C1 segment of cervical spinal cord (tissue), 14 donors: ENCODE data around the gene SLC39A13.

Source experiments
- DNase-seq, 14 donors: peaks; one replicate each; lab custom pipeline; 2025; lab: John Stamatoyannopoulos, UW

Gene SLC39A13

DNA sequence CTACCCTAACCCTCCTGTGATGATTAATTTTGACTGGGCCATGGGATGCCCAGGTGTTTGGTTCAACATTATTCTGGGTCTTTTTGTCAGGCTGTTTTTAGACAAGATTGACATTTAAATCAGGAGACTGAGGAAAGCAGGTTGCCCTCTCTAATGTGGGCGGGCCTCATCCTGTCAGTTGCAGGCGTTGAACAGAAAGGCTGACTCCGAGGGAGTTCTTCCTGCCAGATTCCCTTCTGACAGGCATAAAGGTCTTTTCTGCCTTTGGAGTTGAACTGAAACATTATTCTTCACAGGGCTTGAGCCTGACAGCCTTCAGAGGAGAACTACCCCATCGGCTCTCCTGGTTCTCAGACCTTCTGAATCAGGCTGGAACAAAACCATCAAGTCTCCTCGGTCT, 22.1 kb downstream of the SLC39A13 start:
- DNase-seq: no peak

DNA sequence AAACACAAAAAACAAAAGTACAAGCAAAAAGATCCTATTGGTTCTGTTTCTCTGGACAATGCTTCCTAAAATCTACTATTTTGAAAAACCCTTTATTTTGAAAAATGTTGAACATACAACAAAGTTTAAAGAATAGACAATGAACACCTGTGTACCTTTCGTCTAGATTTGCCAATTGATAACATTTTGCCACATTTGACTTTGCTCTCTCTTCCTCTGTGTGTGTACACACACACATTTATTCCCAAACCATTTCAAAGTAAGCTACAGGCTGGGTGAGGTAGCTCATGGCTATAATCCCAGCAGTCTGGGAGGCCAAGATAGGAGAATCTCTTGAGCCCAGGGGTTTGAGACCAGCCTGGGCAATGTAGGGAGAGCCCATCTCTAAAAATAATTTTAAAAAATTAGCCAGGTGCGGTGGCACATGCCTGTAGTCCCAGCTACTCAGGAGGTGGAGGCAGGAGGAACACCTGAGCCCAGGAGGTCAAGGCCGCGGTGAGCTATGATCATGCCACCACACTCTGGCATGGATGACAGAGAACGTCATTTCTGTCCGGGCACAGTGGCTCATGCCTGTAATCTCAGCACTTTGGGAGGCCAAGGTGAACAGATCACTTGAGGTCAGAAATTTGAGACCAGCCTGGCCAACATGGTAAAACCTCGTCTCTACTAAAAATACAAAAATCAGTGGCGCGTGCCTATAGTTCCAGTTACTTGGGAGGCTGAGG, 23.1 kb downstream of the SLC39A13 start:
- no peak for DNase-seq

GRCh38 chr11:47433157-47433556, 24.8 kb downstream of the SLC39A13 start:
- no peak for DNase-seq

- peak in 7 of 14 donors; percentile 13 to 41 (median 17) for DNase-seq
These were observed 25.8 kb downstream of the SLC39A13 start for GRCh38 chr11:47434011-47434786.

DNA sequence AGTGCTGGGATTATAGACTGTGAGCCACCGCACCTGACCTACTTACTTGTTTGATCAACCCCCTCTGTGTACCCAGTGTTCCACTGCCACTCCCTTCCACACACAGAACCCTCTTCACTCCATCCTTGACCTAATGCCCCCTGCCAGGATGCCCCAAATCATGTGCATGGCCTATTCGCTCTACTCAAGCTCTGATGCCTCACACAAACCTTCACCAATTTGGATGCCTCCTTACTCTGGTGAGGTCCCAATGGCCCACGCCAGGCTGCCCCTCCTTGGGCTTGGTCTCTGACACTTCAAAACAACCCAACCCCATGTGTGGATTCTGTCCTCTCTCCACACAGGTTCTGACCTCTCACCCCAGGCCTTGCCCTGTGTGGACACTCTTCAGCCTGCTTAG, 27.3 kb downstream of the SLC39A13 start:
- DNase-seq: no peak

GRCh38 chr11:47436726-47437125, 28.3 kb downstream of the SLC39A13 start:
- DNase-seq: no peak

DNA sequence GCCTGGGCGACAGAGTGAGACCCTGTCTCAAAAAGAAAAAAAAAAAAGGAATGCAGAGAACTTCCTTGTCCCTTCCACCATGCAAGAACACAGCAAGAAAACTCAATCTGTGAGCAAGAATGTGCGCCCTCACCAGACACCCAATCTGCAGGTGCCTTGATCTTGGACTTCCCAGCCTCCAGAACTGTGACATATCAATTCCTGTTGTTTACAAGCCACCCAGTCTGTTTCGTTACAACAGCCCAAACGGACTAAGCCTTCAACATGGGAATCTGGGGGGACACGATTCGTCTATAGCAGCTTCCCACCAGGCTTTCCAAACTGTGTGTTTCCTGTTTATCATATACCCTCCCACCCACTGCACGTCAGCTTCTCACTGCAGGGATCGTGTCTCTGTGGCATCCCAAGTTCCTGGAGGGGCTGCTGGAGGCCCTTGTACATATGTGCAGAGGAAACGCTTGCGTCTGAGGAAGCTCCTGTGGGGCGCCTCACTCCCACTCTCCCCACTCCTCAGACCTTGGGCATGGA, 28.9 kb downstream of the SLC39A13 start:
- no peak for DNase-seq

DNA sequence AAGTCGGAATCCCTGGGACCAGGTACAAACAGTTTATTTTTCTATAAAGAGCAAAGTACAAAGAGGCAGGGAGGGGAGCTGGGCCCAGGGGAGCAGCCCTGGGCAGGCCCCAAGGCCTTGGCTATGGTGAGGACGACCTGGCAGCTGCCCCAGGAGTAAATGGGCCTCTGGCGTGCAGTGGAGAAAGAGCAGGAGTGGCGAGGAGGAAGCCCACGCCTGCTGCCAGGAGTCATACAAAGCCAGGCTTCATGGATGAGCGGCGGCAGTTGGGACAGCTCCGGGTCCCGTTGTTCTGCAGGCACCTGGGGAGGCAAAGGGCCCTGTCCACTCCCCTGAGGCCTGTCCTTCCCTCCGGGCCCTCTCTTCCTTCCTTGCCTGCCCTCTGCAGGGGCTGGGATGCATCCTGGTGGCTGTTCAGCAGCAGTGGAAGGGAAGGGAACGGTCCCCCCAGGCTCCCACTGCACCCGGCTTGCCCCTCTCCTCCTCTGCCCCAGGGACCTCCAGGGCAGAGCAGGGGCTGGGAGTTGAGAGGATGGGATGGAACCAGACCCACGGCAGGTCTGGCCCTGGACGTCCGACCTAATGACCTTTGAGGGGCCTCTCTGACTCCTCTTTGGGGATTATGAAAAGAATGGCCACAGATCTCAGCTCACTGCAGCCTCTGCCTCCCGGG, 29.5 kb downstream of the SLC39A13 start:
- peak in 7 of 14 donors; percentile 16 to 61 (median 22) for DNase-seq

DNA sequence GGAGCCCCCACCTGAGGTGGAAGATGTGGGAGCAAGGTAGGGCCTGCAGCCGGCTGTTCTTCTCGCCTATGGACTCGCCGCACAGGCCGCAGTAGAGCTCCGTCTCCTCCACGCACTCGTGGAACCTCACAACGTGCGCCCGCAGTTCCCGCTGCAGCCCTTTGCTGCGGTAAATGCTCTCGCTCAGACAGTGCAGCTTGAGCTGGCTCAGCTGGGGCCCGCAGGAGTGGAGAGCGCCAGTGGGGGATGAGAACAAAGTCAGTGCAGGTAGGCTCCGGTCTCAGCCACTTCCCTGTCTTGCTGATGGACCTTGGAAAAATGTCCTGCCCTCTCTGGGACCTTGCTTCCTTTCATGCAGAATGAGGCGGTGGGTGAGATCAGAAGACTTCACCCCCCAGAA, 30.3 kb downstream of the SLC39A13 start:
- DNase-seq: no peak

DNA sequence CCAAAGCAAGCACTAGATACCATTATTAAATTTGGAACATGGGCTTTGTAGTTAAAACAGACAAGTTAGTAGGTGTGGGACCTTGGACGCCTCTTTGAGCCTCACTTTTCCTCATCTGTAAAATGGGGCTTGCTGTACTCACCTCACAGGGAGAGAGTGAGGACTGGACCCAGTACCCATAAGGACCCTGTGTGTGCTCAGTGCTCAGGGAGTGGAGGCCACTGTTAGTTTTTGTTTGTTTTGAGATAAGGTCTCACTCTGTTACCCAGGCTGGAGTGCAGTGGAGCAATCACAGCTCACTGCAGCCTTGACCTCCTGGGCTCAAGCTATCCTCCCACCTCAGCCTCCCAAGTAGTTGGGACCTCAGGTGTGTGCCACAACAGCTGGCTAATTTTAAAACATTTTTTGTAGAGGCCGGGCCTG, 31.7 kb downstream of the SLC39A13 start:
- DNase-seq: no peak

GRCh38 chr11:47441421-47441820, 33.0 kb downstream of the SLC39A13 start:
- DNase-seq: no peak

DNA sequence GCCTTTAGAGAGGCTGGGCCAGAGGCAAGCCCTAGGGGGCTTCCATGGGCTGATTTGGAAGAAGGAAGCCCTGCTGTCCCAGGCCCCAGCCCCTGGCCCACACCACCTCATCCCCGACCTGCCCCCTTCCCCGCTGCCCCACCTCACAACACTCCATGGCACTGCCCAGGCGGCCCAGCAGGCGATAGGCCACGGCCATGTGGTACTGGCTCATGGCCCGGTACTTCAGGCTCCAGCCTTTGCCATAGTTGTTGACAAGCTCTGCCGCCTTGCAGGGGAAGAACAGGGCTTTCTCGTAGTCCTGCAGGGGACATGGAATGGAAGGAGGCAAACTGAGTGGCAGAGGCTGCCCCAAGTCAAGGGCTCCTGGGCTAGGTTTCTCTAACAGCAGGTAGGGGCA, 34.1 kb downstream of the SLC39A13 start:
- peak in 8 of 14 donors; percentile 18 to 70 (median 38) for DNase-seq

DNA sequence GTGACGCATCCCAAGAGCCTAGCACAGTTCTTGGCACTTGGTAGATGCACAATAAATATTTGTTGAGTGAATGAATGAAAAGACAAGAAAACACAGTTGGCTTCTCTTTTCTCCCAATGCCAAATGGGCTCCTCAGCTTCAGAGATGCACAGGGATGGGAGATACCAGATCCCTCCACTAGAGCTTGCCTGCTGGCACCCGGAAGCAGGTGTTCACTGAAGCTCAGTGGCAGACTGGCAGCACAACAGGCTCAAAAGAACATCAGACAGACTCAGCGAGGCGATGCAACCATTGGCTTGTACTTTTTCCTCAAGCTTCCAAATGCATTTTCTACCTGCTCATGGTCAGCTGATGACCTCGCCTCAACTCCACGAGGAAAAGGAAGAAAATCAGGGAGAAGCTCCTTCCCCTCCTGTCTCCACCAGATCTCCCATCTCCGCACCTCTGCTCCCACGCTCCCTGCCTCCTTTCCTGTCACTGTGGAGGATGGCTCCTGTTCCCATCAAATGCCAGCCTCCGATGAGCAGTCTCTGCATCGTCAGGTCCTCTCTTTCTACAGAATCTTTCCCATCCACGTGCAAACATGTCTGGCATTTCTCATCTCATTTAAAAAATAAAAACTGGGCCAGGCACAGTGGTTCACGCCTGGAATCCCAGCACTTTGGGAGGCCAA, 34.8 kb downstream of the SLC39A13 start:
- DNase-seq: peak in 1 of 14 donors; percentile 36

DNA sequence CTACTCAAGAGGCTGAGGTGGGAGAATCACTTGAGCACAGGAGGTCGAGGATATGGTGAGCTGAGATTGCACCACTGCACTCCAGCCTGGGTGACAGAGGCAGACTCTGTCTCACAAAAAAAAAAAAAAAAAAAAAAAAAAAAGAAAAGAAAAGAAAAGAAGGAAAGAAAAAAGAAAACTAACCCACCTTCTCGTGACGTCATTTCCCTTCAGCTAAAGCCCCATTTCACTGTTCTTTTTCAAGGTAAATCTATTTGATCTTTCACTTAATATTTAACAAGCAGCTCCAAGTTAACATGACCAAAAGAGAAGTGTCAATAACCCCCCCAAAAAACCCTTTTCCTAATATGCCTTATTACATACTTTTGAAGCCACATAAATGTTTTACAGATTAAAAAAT, 35.4 kb downstream of the SLC39A13 start:
- DNase-seq: no peak

DNA sequence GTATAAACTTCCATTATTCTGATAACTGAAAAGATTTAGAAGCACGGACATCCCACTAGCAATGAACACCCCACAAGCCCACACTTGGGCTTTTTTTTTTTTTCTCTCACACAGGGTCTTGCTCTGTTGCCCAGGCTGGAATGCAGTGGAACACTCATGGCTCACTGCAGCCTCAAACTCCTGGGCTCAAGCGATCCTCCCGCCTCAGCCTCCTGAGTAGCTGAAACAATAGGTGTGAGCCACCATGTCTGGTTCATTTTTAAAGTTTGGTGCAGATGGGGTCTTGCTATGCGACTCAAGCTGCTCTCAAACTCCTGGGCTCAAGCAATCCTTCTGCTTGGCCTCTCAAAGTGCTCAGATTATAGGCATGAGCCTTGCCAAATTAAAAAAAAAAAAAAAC, 37.5 kb downstream of the SLC39A13 start:
- DNase-seq: no peak

DNA sequence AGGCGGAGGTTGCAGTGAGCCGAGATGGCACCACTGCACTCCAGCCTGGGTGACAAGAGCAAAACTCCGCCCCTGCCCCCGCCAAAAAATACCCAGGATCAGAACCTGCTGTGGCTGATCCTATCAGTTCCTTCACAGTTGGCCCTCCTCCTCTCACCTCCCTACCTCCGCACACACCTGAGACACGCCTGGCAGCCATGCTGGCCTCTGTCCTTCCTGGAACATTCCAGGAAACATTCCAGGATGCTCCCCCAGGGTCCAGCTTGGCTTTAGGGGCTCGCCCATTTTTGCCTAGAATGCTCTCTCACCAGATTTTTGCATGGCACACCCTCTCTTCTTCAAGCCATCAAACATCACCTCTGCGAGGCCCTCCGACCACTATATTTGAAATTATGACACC, 38.4 kb downstream of the SLC39A13 start:
- DNase-seq: no peak

GRCh38 chr11:47447906-47448305, 39.5 kb downstream of the SLC39A13 start:
- no peak for DNase-seq

- DNase-seq: no peak
These were observed 40.4 kb downstream of the SLC39A13 start, which contains the start of gene RAPSN for GRCh38 chr11:47448566-47449427. TSS of gene RAPSN (minus strand) at chr11:47449136. CDS start at chr11:47448964, 172 bp downstream.

DNA sequence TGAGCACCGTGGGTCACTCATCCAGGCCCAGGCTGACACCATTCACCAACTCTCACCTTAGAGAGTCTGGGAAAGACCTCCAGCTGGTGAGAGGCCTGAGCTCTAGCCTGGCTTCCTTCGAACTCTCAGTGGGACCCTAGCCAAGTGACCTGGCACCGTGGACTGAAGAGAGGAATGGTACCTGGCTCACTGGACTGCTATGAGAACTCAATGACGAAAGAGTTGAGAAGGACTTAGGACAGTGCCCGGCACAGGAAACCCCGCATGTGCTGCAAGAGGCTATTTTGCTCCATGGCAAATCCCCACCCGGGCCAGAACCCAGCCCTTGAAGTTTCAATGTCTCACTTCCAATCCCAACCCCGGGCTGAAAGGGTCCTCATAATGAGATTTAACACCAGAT, 41.2 kb downstream of the SLC39A13 start:
- DNase-seq: no peak

GRCh38 chr11:47451436-47451835, 43.0 kb downstream of the SLC39A13 start:
- no peak for DNase-seq

- no peak for DNase-seq
These were observed 43.6 kb downstream of the SLC39A13 start for GRCh38 chr11:47451990-47452389.
